CD4-positive, alpha-beta T cell (primary cell): ENCODE results near the gene UNC13D. TPM values are rescaled to one million over a fixed set of nuclear protein-coding genes. Genes with fewer than 3 reads are reported as not detected.

Experiments used
- ATAC-seq: fragments of 200-7000 bp; cut with Tn5 transposase; one replicate; pipeline ENCODE4 v1.10.0; 2022; ENCODE audit warnings: mild to moderate bottlenecking; ENCODE audit not compliant: poor library complexity
- CTCF ChIA-PET: fragments of 350-600 bp; sonication (Branson Sonifier 250); formaldehyde crosslinking; loops from one replicate; lab custom pipeline; 2021; ENCODE audit warnings: antibody characterized with exemption, inconsistent platforms; lab: Charles Lee
- POLR2A ChIA-PET: fragments of 350-600 bp; sonication (Branson Sonifier 250); formaldehyde crosslinking; loops from one replicate; lab custom pipeline; 2021; ENCODE audit warnings: antibody characterized with exemption, inconsistent platforms; lab: Charles Lee
- DNase-seq, 14 experiments: peaks; one replicate each; pipeline ENCODE4 v3.0.0-alpha.2; 2013 to 2020; ENCODE audit warnings: mixed read lengths in 2 of 14
- H3K27ac ChIP-seq, 2 donors: one replicate each; pipeline versions ENCODE4 v1.5.1 to v1.7.0; 2013; ENCODE audit warnings: low read length in 2 of 2, low read depth in 1 of 2, mild to moderate bottlenecking in 1 of 2
- H3K27me3 ChIP-seq, 2 experiments: 1 replicate in 1 of 2; 2 replicates in 1 of 2; pipeline versions ENCODE4 v1.6.1 to v1.7.0; 2013; ENCODE audit warnings: low read length in 2 of 2, control low read depth in 1 of 2, mild to moderate bottlenecking in 1 of 2, moderate library complexity in 1 of 2; ENCODE audit not compliant: insufficient read depth in 2 of 2, control insufficient read depth in 1 of 2
- H3K36me3 ChIP-seq: one replicate; pipeline ENCODE4 v1.6.1; 2013; ENCODE audit warnings: low read length, control low read depth; ENCODE audit not compliant: insufficient read depth
- H3K4me1 ChIP-seq: one replicate; pipeline ENCODE4 v1.6.1; 2013; ENCODE audit warnings: low read length, control low read depth; ENCODE audit not compliant: insufficient read depth
- H3K4me3 ChIP-seq: one replicate; pipeline ENCODE4 v1.5.1; 2013; ENCODE audit warnings: mild to moderate bottlenecking, low read length, moderate library complexity
- H3K9me3 ChIP-seq, 2 experiments: 1 replicate in 1 of 2; 2 replicates in 1 of 2; pipeline versions ENCODE4 v1.6.1 to v1.7.0; 2013; ENCODE audit warnings: low read length in 2 of 2, mild to moderate bottlenecking in 2 of 2, control low read depth in 1 of 2, moderate library complexity in 1 of 2; ENCODE audit not compliant: control insufficient read depth in 1 of 2, insufficient read depth in 1 of 2
- H3K27ac Mint-ChIP-seq: one replicate; pipeline ENCODE4 v1.8.0; 2020; ENCODE audit warnings: mixed read lengths
- H3K27me3 Mint-ChIP-seq: one replicate; pipeline ENCODE4 v1.8.0; 2021; ENCODE audit warnings: mixed read lengths
- H3K36me3 Mint-ChIP-seq: one replicate; pipeline ENCODE4 v1.8.0; 2021; ENCODE audit warnings: low read depth, mixed read lengths
- H3K4me1 Mint-ChIP-seq: one replicate; pipeline ENCODE4 v1.8.0; 2021; ENCODE audit warnings: low read depth, mixed read lengths
- H3K4me3 Mint-ChIP-seq: one replicate; pipeline ENCODE4 v1.8.0; 2020; ENCODE audit warnings: mild to moderate bottlenecking, mixed read lengths
- H3K9me3 Mint-ChIP-seq: one replicate; pipeline ENCODE4 v1.8.0; 2020; ENCODE audit warnings: mixed read lengths
- CTCF ChIP-seq: fragments of 200-600 bp; IDR thresholded peaks from one replicate; pipeline ENCODE4 v1.8.0; 2022; ENCODE audit warnings: antibody characterized with exemption, mild to moderate bottlenecking
- intact Hi-C, 2 experiments: fragments of 100-400 bp; cut with DNase I in 1 of 2; cut with micrococcal nuclease in 1 of 2; formaldehyde crosslinking; loops; one replicate each; pipeline versions ENCODE4 v1.15.1 to v1.9.0; 2023 to 2025; cut with DNase I, micrococcal nuclease
- total RNA-seq, 174 experiments: library from RNA in 2 of 174; stranded (reverse) in 2 of 174; gene quantifications; one replicate each; pipeline ENCODE4 v1.2.3 and lab custom pipeline; 2021 to 2026

The UNC13D gene
- total RNA-seq, 2 experiments from 2014 or later, result 110 to 112 TPM

GRCh38 chr17:75826561-75827307 lies 17.5 kb downstream of the UNC13D start:
- Histone ChIP-seq H3K9me3 (peaks cover 0 to 4% of the 10 kb centered on the region in 2 experiments), H3K4me3 (no peak overlapping the region), H3K27me3 (no peaks in the 10 kb centered on the region), H3K4me1 (peaks cover 46% of the 10 kb centered on the region), H3K36me3 (peaks cover 68% of the 10 kb centered on the region), H3K27ac (peak overlapping the region; percentile 39 to 46)
- TF ChIP-seq CTCF, result no peak
- H3K36me3 Mint-ChIP-seq, result peaks cover 27% of the 10 kb centered on the region
- H3K27me3 Mint-ChIP-seq, result no peaks in the 10 kb centered on the region
- peak overlapping the region; percentile 55 for H3K27ac Mint-ChIP-seq
- H3K4me3 Mint-ChIP-seq, result no peak overlapping the region
- CTCF ChIA-PET, result interaction anchor here (0.7 to 5.9 kb wide), 6 partner anchors 28 to 73 kb away, joined by 3 to 51 read pairs (median 5); partner anchors contain the start of gene GALK1
- DNase-seq (no peak), ATAC-seq (no peak)
- intact Hi-C loops, result loop anchor here in 1 of 2 experiments (2.0 to 5.0 kb wide), 3 partner anchors 39 to 74 kb away; partner anchors contain the start of gene GALK1
- H3K9me3 Mint-ChIP-seq, result no peaks in the 10 kb centered on the region
- peaks cover 17% of the 10 kb centered on the region for H3K4me1 Mint-ChIP-seq
- POLR2A ChIA-PET, result interaction anchor here (1.2 to 3.8 kb wide), 10 partner anchors 28 to 73 kb away, joined by 3 to 36 read pairs (median 9); partner anchors contain the start of genes GALK1, UNK and WBP2

- ChIA-PET CTCF (interaction anchor here (1.9 to 5.9 kb wide), 2 partner anchors 61 to 72 kb away, joined by 10 to 51 read pairs; partner anchors contain the start of gene GALK1), POLR2A (interaction anchor here (1.0 to 3.8 kb wide), 6 partner anchors 29 to 61 kb away, joined by 3 to 36 read pairs (median 14); partner anchors contain the start of genes GALK1, UNK and WBP2)
- Mint-ChIP-seq H3K9me3 (no peaks in the 10 kb centered on the region), H3K4me3 (no peak overlapping the region), H3K27me3 (no peaks in the 10 kb centered on the region), H3K27ac (no peak overlapping the region), H3K36me3 (peaks cover 36% of the 10 kb centered on the region), H3K4me1 (peaks cover 26% of the 10 kb centered on the region)
- Histone ChIP-seq H3K27ac (no peak overlapping the region), H3K36me3 (peaks cover 67% of the 10 kb centered on the region), H3K4me1 (peaks cover 49% of the 10 kb centered on the region), H3K27me3 (no peaks in the 10 kb centered on the region), H3K4me3 (no peak overlapping the region), H3K9me3 (peaks cover 0 to 4% of the 10 kb centered on the region in 2 experiments)
- no peak for ATAC-seq
- no peak for DNase-seq
- intact Hi-C loops, result loop anchor here in 1 of 2 experiments (2.0 to 5.0 kb wide), 3 partner anchors 39 to 73 kb away; partner anchors contain the start of gene GALK1
- TF ChIP-seq CTCF, result no peak
These were observed 18.3 kb downstream of the UNC13D start for GRCh38 chr17:75825748-75826370.

DNA sequence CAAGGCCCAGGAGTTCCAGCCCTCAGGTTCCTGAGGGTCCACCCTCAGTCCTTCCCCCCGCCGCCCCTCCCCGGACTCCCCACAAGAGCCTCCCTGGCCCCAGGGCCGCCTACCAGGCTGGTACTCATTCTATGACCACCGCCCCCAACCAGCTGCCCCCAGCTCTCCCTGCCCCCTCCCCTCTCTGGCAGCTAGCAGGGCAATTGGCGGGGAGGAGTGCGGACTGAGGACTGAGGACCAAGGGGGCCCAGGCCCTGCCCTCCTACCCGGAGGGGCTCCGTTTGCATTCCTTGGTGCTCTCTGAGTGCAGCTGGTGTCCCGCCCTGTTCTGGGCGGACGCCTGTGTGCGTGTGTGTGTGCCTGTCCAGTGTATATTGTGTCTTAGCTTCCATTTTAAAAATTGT lies 19.1 kb downstream of the UNC13D start:
- no peaks in the 10 kb centered on the region for H3K27me3 Mint-ChIP-seq
- peaks cover 37% of the 10 kb centered on the region for H3K36me3 Mint-ChIP-seq
- no peak overlapping the region for H3K27ac Mint-ChIP-seq
- no peaks in the 10 kb centered on the region for H3K9me3 Mint-ChIP-seq
- Histone ChIP-seq H3K27me3 (no peaks in the 10 kb centered on the region), H3K27ac (peak overlapping the region in 1 of 2 donors; percentile 41), H3K9me3 (peaks cover 0 to 4% of the 10 kb centered on the region in 2 experiments), H3K36me3 (peaks cover 65% of the 10 kb centered on the region), H3K4me3 (no peak overlapping the region), H3K4me1 (peaks cover 46% of the 10 kb centered on the region)
- ChIA-PET POLR2A (interaction anchor here (0.8 to 4.2 kb wide), 6 partner anchors 11 to 45 kb away, joined by 3 to 30 read pairs (median 6); partner anchors contain the start of genes UNK and WBP2), CTCF (interaction anchor here (1.4 to 5.9 kb wide), 2 partner anchors 72 to 76 kb away, joined by 3 to 51 read pairs; no protein-coding TSS in a partner anchor)
- intact Hi-C loops, result loop anchor here in 1 of 2 experiments (5.0 kb wide), 2 partner anchors 38 to 58 kb away; partner anchors contain the start of gene GALK1
- DNase-seq (no peak), ATAC-seq (no peak)
- H3K4me3 Mint-ChIP-seq, result no peak overlapping the region
- TF ChIP-seq CTCF, result no peak
- H3K4me1 Mint-ChIP-seq, result peaks cover 27% of the 10 kb centered on the region
